Measurements from ENCODE around the gene NT5C1A.

The NT5C1A gene

DNA sequence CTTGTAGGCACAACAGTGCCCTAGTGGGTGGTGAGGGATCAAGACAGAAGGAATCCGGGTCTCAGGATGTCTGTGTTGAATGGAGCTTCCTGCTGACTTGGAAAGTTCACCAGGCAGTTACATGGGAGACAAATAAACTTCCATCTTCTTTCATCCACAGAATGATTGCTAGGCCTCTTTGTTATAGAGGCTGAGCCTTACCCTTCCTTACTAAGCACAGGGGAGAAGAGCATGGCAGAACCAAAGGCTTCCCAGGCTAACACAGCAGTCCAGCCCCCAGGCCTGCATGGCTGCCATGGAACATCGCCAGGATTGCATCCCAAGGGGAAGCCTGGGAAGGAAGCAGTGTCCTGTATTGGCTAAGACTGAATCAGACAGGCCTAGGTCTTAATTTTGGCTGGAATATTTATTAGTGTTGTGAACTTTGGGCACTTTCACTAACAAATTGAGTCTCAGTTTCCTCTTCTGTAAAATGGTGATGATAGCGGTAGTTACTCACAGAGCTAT lies 51.2 kb downstream of the NT5C1A start:
- ChIA-PET POLR2A (no interaction called here), CTCF (interaction anchor here (1.8 to 8.4 kb wide), 5 partner anchors 10 to 38 kb away, joined by 5 to 43 read pairs (median 16); no protein-coding TSS in a partner anchor)
- no peak for DNase-seq (ENCODE audit: extremely low spot score)
- TF ChIP-seq CTCF (IDR thresholded peaks at IDR 0.05; ENCODE audit: control extremely low read depth, extremely low read depth, low read depth, missing control alignments): no peak

DNA sequence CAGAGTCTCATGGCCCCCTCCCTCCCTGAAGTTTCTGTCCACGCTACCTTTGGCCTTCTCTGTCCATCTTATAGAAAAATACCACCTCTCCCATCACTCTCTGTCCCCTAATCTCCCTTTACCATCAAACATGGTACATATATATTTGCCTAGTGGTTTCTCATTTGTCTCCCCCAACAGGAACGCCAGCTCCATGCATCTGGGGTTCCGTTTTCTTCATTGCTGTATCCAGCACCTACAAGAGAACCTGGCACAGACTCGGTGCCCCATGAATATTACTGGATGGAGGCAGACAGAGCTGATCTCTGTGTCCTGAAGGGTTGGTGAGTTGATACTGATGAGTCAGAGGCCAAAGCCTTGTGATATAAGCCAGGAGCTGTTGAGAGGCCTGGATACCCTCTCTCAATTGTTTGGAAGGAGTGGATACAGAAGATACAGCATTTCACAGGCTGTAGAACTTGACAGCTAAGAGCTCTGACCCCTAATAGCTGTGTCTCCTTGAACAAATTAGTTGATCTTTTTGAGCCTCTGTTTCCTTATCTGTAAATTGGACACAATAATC lies 54.3 kb downstream of the NT5C1A start:
- CTCF ChIA-PET: interaction anchor here (1.0 to 8.4 kb wide), 6 partner anchors 9 to 525 kb away, joined by 3 to 43 read pairs (median 4); no protein-coding TSS in a partner anchor

GRCh38 chr1:39615086-39615673 lies 56.7 kb downstream of the NT5C1A start:
- POLR2A ChIA-PET: no interaction called here
- no peak for DNase-seq (ENCODE audit: extremely low spot score)
- CTCF ChIA-PET: interaction anchor here (1.1 to 8.4 kb wide), 3 partner anchors 8 to 43 kb away, joined by 4 to 43 read pairs (median 4); no protein-coding TSS in a partner anchor
- no peak for TF ChIP-seq CTCF (IDR thresholded peaks at IDR 0.05; ENCODE audit: control extremely low read depth, extremely low read depth, low read depth, missing control alignments)

More for the DNA sequence above, 54.3 kb downstream of the NT5C1A start:
- TF ChIP-seq CTCF (IDR thresholded peaks at IDR 0.05; ENCODE audit: control extremely low read depth, extremely low read depth, low read depth, missing control alignments): no peak
- DNase-seq (ENCODE audit: extremely low spot score): no peak
- POLR2A ChIA-PET: no interaction called here

DNA sequence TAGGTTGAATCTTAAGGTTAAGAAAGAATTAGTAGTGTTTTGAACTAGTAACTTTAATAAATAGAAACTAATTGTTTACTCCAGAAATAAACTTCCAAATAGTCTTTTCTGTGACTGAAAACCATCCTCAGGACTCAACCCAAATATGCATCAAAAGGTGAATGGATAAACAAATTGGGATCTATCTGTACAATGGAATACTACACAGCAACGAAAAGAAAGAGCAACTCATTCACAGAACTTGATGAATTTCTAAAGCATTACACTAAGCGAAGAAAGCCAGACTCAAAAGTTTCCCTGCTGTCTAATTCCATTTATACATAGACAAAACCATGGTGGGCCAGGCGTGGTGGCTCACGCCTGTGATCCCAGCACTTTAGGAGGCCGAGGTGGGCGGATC lies 57.4 kb downstream of the NT5C1A start:
- no peak for TF ChIP-seq CTCF (IDR thresholded peaks at IDR 0.05; ENCODE audit: control extremely low read depth, extremely low read depth, low read depth, missing control alignments)
- CTCF ChIA-PET: interaction anchor here (1.7 kb wide), 1 partner anchor 39 kb away, joined by 6 read pairs; no protein-coding TSS in a partner anchor
- POLR2A ChIA-PET: no interaction called here
- no peak for DNase-seq (ENCODE audit: extremely low spot score)

GRCh38 chr1:39613250-39613649 lies 58.7 kb downstream of the NT5C1A start:
- POLR2A ChIA-PET: no interaction called here
- no peak for DNase-seq (ENCODE audit: extremely low spot score)
- TF ChIP-seq CTCF (IDR thresholded peaks at IDR 0.05; ENCODE audit: control extremely low read depth, extremely low read depth, low read depth, missing control alignments): no peak
- CTCF ChIA-PET: interaction anchor here (1.7 kb wide), 1 partner anchor 40 kb away, joined by 6 read pairs; no protein-coding TSS in a partner anchor

- CTCF ChIA-PET: interaction anchor here (0.6 to 13.4 kb wide), 14 partner anchors 12 to 512 kb away, joined by 3 to 307 read pairs (median 4); partner anchors contain the start of gene PABPC4
- TF ChIP-seq CTCF (IDR thresholded peaks at IDR 0.05; ENCODE audit: control extremely low read depth, extremely low read depth, low read depth, missing control alignments): peak; percentile 65
- POLR2A ChIA-PET: no interaction called here
- DNase-seq (ENCODE audit: extremely low spot score): peak; percentile 88
Measured at GRCh38 chr1:39609618-39610331, 62.1 kb downstream of the NT5C1A start.
